ENCODE measurements around the gene BCAP29.
"Not testable (repeated sequence)": the region's sequence is repeated elsewhere in the genome, so short reads cannot be mapped to it uniquely, and the experiment has no call there.

BCAP29 gene

DNA sequence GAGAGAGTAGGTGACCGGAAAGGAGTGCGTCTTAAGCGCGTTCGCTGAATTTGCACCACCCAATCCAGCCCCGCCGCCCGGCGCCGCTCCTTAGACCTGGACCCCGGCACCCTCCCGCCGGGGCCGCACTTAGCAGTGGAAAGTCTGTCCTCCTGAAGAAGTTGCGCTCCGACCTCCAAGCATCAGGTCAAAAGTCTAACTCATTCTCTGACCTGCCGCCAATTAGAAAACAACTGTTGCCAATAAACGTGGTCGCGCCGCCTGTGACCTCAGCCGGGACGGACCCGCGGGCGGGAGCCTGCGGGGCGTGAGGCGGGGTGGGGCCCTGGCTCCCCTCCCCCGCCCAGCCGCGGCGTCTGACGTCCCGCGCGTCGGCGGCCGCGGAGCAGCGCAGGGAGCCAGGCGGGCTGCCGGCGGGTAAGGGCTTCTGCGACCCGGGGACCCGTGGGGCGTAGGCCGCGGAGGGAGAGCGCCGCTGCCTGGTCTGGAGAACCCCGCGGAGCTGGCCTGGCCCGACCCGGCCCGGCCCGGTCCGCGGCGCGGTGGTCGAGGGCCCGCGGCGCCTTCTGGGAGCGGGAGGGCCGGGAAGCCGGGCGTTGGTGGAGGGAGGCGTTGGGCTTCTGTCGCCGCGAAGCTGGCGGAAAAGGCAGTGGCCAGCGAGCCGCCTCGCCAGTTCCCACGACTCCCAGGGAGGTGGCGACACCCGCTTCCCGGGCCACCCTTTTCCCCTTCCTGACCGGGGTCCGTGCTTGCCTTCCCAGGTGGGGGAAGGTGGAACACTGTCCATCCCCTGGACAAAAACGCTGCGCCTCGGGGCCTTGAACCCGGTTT, at the start of gene BCAP29:
Gene BCAP29 (plus strand): TSS at position 362 of the 831 bp plus-strand sequence. CDS start 527 bp downstream, outside the sequence.
- peak; percentile 63 to 76 for DNase-seq

- no peak for DNase-seq
Observed at GRCh38 chr7:107530751-107531150, 49.3 kb upstream of the BCAP29 start.

GRCh38 chr7:107534139-107534538, 45.9 kb upstream of the BCAP29 start:
- no peak for DNase-seq

- not testable (repeated sequence) for DNase-seq
Observed at GRCh38 chr7:107537228-107537627, 42.8 kb upstream of the BCAP29 start.

- DNase-seq = no peak
Observed at GRCh38 chr7:107538001-107538400, 42.0 kb upstream of the BCAP29 start.

GRCh38 chr7:107543338-107543993, 36.6 kb upstream of the BCAP29 start:
- DNase-seq = no peak

DNA sequence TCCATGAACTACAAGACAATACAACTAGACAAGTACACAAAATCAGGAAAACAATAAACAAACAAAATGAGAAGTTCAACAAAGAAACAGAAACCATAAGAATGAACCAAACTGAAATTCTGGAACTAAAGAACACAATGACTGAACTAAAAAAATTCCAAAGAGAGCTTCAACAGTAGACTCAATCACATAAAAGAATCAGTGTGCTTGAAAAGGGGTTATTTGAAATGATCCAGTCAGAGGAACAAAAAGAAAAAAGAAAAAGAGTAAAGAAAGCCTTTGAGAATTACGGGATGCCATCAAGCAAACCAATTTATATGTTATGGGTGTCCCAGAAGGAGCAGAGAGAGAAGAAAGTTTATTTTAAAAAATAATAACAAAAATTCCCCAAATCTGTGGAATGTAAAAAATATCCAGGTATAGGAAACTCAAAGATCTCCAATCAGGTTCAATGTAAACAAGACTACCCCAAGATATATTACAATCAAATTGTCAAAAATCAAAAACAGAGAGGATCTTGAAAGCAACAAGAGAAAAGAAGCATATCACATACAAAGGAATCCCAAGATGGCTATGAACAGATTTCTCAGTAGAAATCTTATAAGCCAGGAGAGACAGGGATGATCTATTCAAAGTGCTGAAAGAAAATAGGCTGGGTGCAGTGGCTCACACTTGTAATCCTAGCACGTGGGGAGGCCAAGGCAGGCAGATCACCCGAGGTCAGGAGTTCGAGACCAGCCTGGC, 35.0 kb upstream of the BCAP29 start:
- no peak for DNase-seq

GRCh38 chr7:107551936-107552335, 28.1 kb upstream of the BCAP29 start:
- DNase-seq = no peak

GRCh38 chr7:107555893-107556292, 24.2 kb upstream of the BCAP29 start:
- no peak for DNase-seq

DNA sequence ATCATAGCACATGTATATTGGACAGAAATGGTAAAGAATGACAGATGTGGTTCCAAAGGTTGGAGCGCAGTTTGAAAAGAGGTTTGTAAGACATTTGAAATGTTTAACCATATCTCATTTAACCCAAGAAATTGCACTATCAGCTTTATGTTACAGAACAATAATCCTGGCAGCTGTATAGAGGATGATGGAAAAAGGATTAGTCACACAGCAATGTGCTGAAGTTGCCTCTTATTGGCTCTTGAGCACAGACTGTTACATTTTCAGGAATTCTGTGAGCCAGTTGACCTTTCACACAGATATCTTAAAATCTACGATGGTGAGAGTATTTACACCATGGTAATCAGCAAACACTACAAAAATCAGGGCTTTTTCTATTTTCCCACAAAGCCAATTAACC, 20.2 kb upstream of the BCAP29 start:
- peak in 1 of 2 experiments; percentile 41 for DNase-seq

- no peak for DNase-seq
Observed at GRCh38 chr7:107560898-107561516, 19.0 kb upstream of the BCAP29 start.

DNA sequence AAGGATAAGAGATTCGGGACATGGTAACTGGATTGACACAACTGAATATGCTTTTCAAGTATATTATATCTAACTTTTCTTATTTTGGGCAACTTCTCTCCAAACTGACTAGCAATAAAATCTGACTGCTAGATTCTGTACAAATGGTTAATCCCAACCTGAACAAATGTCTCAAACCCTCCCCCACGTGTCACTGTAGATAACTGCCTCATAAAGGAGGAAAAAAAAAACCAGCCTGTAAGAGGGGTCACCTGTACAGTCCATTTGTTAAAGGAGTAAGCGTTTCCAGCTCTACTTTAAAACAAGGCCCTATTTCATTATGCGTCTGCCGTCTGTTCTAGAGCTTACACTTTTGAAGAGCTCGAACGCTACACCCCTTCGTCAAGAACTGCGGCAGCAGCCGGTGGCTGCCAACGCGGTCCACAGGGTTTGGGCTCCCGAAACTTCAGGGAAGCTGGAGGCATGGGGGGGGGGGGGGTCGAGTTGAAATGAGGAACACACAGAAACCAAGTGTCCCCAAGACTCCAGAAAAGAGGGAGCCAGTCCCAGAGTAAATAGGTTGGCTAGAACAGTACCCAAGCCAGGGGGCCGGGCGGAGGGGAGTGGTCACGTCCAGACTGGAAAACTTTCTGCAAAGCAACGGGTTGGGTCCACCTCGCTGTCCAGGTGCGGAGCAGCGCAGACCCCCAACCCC, 16.8 kb upstream of the BCAP29 start:
- peak in 1 of 2 experiments; percentile 70 for DNase-seq

GRCh38 chr7:107563775-107564552, 16.1 kb upstream of the BCAP29 start, which contains the start of the genes COG5 and DUS4L:
Gene COG5 (minus strand): TSS chr7:107563920. CDS start chr7:107563896, 24 bp downstream.
Gene DUS4L (plus strand): TSS chr7:107563971. CDS start chr7:107567071, 3,100 bp downstream.
- DNase-seq = peak in 1 of 2 experiments; percentile 74

DNA sequence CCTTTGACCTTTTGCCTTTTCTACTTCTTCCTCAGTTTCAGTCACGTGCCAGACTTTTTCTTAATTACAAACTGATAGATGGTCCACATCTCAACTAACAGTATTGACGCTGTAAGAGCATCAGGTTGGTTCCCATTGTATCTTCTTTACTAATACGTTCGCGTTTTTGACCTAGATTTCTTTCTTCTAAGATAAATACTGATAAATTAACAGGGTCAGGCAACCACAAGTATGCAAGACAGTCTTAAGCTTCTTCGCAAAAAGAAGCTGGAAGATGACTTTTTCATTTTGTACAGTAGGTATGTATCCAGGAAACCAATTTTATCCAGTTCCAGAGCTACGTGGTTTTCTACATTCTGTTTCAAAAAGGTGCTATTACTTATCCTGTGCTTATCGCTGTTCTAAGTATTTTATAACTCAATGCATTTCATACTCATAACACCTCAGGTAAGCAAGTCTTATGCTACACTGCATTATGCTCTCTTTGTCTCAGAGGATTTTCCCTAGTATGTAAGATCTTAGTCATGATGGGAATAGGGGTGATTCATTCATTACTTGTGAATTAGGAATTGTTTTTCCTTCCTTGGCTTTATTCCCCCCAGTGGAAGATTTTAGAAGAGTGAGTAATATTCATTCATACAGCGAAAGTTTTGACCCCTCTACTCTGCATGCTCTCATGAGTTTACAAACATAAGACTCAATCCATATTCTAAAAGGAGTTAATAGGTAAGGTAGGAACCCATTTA, 15.3 kb upstream of the BCAP29 start:
- peak; percentile 19 to 48 for DNase-seq

DNA sequence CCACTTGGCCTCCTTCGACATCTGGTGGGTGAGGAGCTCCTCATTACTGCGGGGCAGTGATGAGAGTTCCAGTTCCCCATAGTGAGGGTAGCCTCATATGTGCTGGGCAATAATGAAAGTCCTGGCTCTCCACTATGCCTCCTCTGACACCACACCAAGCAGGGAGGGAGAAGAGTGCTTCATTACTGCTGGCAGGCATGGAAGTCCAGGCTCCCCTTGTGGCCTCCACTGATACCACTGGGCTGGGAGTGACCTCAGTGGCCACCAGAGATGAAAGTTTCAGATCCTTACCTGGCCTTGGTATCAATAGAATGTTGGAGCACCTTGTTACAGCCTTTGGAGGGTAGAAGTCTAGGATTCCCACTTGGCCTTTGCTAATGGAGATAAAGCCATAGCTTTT, 9.7 kb upstream of the BCAP29 start:
- no peak for DNase-seq

DNA sequence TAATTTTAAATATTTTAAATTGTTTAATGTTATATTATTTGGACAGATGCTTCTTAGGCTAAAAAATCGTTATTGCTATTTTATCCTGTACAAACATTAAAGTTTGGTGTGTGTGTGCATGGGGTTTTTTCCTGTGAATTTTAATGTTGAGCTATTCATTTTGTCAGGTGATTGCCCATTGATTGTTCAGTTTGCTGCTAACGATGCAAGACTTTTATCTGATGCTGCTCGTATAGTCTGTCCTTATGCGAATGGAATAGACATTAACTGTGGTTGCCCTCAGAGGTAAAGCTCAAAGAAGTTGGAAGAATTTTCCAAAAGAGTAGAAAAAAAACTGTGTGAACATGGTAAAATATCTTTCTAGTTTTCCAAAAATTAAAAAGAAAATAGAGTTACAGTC, 6.5 kb upstream of the BCAP29 start:
- no peak for DNase-seq

DNA sequence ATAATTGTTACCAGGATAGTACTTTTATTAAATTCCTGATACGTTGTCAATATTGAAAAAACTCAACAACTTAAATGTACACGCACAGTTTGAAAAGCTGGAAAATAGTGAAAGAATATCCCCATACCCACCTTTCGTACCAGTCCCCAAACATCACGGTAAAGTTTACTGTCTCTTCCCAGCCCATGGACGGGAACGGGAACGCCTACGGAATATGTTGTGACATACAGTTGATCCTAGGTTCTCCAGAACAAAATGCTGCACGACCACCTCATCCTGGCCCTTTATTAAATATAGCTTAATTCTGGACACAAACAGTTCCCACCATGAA, 527 bp upstream of the BCAP29 start:
- DNase-seq = no peak

DNA sequence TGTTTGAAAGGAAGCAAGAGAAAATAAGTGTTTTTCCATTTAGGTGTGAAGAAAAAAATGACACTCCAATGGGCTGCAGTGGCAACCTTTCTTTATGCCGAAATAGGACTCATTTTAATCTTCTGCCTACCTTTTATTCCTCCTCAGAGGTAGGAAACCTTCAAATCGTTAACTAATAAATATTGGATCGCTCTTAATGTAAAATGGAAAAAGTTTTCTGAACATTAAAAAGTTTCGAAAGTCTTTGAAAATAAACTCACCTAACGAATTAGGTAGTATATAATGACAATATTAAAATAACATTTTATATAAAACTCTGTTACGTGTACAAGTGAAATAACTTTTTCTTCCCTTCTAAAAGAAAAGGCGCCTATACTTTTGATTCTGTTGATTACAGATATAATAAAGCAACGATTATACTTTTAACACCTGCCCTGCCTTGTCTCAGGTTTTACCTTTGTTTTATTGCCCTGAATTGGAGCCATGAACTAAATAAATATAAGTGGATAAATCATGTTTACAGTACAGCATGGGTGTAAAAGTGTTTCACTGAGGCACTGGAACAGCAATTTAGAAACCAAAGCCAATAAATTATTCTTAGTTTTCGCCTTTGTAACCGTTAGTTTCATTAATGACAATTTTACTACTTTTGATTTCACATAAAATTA, 804 bp downstream of the BCAP29 start:
- no peak for DNase-seq

DNA sequence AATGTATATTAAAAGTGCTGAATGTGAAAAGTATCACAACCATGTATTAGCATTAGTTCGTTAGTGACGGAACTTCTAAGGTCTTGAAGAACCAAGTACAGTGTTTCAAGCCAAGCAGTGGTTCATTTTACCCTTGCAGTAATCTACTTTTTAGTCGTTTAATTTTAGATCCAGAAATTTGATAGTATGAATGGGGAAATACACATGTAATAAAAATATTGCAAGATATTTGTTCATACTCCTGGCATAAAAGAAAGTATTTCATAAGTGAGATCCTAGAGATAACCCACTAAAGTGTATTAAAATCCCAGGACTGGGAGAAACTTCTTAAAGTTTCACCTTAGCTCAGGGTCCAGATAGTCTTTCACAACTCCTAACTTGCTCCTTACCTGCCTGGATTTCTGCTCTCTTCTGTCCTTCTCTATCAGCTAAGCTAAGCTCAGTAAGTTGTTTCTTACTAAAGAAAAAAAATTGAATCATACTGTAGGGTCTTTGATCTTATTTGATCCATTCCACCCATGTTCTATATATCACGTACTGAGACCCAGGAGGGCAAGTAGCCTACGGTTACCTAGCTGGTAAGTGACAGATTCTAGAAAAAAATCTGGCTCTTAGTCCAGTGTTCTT, 1.5 kb downstream of the BCAP29 start:
- DNase-seq = no peak

DNA sequence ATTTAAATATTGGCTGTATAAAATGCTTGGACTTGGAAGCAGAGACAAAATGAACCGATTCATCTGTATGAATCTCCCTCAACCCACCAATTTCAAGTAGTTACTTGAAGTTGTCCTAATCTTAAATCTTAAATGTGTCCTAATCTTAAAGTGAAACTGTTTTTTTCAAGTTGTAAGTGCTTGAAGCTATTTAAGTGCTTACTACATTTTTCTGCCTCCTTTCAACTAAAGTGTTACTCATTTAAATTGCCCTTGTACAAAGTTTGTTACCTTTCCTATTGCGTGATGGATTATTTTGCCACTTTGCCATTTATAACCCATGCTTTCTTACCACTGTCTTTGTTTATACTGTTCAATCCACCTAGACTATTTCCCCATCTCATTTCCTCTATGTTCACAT, 2.8 kb downstream of the BCAP29 start:
- no peak for DNase-seq
